H7 (cell line): ENCODE data around the gene AQP12A. TPM values are rescaled to one million over a fixed set of nuclear protein-coding genes. Genes with fewer than 3 reads are reported as not detected.
"Not testable (repeated sequence)": the region's sequence is repeated elsewhere in the genome, so short reads cannot be mapped to it uniquely, and the experiment has no call there.

Experiments
- DNase-seq: peaks from one replicate; pipeline ENCODE4 v3.0.0; 2012
- H3K27me3 ChIP-seq: 2 replicates; pipeline ENCODE4 v1.6.0; 2011; ENCODE audit warnings: mild to moderate bottlenecking, low read length; ENCODE audit not compliant: control insufficient read depth, insufficient read depth
- H3K36me3 ChIP-seq: replicated peaks from 2 replicates; pipeline ENCODE4 v1.5.1; 2011; ENCODE audit warnings: low read length; ENCODE audit not compliant: control insufficient read depth, insufficient read depth
- H3K4me3 ChIP-seq: 2 replicates; pipeline ENCODE4 v1.5.1; 2011; ENCODE audit warnings: low read depth, mild to moderate bottlenecking, control low read depth, low read length, moderate library complexity; ENCODE audit not compliant: insufficient read depth
- total RNA-seq: library from RNA; depleted of rRNA; stranded (reverse); fragments of >200 nt; shearing (Covaris generic); gene quantifications from 2 replicates; pipeline ENCODE4 v1.2.3, GENCODE V29; 2014

Gene AQP12A
- total RNA-seq, 1 experiment from 2014 or later: not detected

DNA sequence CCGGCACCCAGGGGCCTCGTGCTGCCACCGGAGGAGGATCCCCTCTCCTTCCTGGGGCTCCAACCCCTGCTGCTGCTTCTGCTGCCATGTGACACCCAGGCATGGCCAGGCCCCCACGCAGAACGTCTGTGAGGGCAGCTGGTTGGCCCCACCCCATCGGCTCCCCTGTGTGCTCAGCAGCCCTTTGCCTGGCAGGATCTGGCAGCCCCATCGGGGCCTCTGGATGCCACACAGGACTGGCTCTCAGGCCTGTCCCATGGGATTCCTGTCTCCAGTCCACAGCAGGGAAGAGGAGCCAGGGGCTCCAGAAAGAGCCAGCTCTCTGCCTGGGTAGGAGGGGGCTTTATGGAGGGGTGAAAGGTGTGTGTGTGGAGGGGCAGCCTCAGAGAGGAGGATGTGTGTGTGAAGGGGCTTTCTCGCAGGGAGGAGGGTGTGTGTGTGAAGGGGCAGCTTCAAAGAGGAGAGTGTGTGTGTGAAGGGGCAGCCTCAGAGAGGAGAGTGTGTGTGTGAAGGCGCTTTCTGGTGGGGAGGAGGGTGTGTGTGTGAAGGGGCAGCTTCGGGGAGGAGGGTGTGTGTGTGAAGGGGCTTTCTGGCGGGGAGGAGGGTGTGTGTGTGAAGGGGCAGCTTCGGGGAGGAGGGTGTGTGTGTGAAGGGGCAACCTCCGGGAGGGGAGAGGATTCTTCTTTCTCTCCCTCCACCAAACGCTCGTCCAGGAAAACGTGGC, 17.0 kb upstream of the AQP12A start:
- not testable (repeated sequence) for H3K4me3 ChIP-seq, H3K36me3 ChIP-seq, H3K27me3 ChIP-seq, DNase-seq

DNA sequence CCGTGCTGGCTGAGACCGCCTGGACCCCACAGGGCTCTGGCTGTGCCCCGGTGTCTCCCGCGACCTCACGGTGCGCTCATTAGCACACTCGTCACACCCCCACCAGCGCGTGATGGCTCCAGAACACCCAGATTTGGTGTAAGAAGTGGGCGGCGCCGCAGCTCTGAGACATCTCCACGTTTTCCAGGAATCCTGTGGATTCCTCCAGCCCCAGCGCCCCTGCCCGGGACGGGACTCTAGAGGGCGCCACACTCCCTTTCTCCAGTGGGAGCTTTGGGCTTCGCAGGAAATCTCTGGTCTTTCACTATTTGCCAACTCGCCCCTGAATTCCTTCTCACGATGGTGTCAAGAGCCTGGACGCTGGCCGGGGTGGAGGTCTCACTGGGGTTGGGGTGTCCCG, 16.3 kb upstream of the AQP12A start:
- not testable (repeated sequence) for H3K4me3 ChIP-seq, H3K27me3 ChIP-seq, H3K36me3 ChIP-seq, DNase-seq

DNA sequence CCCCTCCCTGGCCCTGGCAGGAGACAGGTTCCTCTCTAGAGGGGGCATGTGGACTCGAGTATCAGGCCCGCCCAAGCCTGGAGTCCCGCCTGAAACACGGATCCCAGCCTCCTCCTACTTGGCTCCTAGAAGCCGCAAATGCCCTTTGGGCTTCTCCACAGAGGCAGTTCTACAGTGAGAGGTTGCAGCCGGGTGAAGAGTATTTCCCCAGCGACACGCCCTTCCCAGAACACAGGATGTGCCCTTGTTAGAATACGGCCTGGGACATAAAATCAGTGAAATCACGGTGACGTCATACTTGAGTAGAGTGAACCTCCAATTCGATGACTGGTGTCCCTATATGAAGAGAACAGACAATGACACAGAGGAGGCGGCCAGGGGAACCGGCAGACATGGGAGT, 13.6 kb upstream of the AQP12A start:
- H3K4me3 ChIP-seq, H3K36me3 ChIP-seq, H3K27me3 ChIP-seq, DNase-seq: not testable (repeated sequence)

DNA sequence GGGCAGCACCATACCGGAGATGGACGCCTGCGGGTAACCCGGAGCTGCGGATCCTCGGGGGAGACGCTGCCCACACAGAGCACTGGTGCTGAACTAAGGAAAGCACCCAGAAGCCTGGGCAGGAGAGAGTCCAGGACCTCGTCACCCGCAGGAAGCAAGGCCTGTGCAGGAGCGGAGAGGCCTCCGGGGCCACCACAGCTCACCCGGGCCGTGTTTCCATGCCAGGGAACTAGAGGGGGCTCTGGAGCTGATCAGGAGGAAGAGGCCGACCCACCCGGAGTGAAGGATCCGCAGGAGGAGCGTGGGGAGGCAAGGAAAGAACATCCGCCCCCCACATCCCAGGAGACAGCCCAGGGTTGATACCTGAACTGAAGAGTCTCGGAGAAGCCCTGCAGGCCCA, 12.8 kb upstream of the AQP12A start:
- H3K27me3 ChIP-seq, H3K36me3 ChIP-seq, DNase-seq, H3K4me3 ChIP-seq: not testable (repeated sequence)

DNA sequence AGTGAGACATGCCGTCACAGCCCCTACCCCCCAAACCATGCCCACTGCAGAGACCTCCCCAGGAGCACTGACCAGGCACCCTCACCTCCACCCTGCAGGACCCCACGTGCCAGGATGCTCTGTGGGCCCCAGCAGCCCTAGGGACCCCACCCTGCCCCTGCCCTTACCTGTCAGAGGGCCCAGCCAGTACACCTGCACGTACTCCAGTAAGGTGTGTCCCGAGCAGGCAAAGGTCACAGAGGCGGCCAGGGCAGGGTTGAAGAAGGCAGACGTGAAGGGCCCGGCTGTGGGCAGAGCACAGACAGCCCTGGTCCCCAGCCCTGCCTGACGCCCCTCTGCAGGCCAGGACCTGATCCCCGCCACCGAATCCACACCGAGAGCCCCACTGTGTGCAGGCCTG, 11.5 kb upstream of the AQP12A start:
- H3K27me3 ChIP-seq, DNase-seq, H3K4me3 ChIP-seq, H3K36me3 ChIP-seq: not testable (repeated sequence)

DNA sequence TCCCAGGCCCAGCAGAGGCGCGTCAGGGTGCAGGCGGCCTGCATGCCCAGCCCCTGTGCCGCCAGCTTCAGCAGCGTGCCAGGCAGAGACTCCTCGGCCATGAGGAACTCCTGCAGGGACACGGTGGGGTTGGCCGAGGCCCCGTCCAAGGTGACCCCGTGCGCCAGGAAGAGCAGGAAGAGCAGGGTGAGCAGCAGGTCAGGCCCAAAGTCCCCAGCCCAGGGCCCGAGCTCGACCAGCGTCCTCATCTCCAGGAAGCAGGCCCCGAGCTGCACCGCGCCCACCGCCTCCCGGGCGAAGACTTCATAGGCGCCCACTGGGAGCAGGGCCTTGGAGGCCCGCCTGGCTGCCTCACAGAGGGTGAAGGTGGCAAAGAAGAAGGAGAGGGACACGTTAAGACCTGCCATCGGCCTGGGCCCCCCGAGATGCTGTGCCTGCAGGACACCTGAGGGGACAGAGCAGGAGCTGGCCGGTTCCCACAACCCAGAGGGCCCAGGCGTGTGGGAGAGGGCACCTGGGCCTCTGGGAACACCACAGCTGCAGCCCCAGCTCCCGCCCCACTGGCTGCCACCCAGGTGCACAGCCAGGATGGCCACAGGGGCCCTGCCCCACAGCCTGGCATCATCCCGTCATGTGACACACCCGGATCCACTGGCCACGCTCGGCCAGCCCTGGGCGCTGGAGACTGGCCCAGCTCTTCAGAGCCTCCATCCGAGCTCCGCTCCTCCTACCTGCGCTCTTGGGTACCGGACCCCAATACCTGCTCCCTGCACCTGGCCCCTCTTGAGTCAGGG, 9.0 kb upstream of the AQP12A start, which contains the start of gene AQP12B:
Gene AQP12B (minus strand): TSS at position 455 of the 794 bp plus-strand sequence. CDS start 48 bp downstream, at position 407.
- peak; percentile 23 for DNase-seq
- not testable (repeated sequence) for H3K4me3 ChIP-seq, H3K36me3 ChIP-seq, H3K27me3 ChIP-seq

DNA sequence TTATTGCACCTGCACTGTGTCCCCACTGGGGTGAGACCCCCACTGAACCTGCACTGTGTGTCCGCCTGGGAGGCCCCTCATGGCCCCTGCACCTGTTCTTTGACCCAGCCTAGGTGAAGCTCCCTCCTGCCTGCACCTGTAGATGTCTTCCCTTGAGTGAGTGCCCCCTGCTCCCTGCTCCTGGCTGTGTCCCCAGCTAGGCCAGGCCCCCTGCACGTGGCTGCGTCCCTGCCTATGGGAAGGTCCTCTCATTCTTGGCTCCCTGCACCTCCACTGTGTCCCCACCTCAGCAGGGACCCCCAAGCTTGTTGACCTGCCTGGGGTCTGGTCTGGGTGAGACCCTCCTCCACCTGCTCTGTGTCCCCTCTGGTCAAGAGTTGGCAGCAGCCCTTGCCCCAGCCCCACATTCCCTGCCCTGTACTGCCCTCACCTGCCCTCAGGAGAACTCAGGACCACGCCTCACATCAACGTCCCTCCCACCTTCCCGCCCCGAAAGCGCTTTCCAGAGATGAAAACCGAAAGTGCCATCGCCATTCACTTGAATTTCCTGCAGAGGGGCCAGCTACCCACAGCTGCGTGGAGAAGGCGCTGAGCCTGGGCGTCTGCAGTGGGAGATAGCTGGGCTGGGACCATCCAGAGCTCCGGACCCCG, 8.2 kb upstream of the AQP12A start:
- H3K36me3 ChIP-seq, H3K4me3 ChIP-seq, H3K27me3 ChIP-seq, DNase-seq: not testable (repeated sequence)

DNA sequence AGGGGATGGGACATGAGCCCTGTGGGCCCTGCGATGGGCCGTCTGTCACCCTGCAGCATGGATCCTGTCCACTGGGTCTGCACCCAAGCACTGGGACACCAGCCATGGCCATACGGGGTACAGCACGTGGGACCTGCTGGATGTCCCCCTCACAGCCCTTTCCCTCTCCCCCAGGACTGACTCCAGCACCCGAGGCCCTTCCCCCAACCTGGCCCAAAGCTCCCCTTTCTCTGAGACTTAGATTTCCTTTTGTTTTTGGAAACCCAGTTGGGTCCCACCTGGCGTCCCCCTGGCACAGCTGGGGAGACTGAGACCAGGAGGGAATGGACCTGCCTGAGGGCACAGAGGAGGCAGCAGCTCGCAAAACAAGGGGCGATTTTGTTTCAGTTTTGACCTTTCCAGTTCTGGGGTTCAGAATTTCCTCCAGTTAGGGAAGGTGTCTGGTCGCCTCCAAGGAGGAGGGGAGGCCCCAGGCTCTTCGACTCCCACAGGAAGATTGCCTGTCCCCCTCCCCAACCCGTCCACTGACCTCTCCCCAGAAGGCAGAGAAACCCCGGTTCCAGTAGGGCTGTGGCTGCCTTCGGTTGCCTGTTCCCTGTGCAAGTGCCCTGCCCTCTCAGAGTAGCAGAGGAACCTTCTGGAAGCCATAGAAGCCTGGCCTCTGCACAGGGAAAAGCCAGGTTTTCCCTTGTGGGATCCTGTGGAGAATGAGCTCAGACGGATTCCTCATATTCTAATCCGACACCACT, 7.5 kb upstream of the AQP12A start:
- H3K4me3 ChIP-seq, H3K27me3 ChIP-seq, H3K36me3 ChIP-seq: not testable (repeated sequence)
- peak; percentile 28 for DNase-seq

DNA sequence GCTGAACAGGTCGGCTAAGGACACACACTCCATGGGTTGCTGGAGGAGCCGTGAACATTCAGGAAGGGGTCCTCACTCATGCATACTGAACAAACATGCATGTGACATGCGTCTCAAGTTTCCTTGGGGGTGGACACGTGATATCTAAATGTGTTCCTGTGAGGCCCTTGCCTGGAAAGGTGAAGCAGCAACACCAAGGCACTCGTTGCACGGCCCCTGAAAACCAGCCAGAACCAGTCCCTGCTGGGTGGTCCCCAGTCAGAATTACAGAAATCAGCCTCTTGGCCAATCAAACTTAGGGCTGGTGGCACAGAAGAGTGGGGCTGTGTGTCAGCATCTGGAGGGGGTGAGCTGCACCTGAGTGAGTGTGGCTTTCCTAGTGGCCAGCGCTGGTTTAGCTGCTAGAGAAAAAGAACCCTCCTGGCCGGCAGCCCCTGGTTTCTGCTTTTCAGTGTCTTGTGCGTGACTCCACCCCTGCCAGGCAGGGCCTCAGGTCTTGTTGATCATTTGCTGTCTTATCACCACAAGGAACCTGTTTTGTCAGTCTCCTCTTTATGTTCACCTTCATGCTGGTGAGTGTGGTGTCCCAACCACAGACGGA, 5.8 kb upstream of the AQP12A start:
- Histone ChIP-seq H3K4me3 (no peak overlapping the region), H3K36me3 (no peaks in the 10 kb centered on the region), H3K27me3 (no peaks in the 10 kb centered on the region)
- peak; percentile 87 for DNase-seq

DNA sequence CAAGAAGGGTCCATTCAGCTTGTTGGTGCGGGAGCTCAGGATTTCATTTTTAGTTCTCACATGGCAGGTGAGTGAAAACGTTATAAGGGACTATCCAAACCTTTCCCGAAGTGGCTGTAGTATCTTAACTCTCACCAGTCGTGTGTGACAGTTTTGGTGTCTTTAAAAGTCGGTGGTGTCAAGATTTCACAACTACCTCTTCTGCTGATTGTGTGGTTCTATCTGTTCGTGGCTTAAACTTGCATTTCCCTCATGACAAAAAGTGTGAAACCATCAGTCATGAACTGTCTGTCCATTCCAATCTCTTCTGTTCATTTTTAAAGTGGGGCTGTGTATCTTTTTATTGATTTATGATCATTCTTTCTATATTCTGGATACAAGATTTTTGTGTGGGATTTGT, 5.2 kb upstream of the AQP12A start:
- peak; percentile 22 for DNase-seq
- Histone ChIP-seq H3K36me3 (no peaks in the 10 kb centered on the region), H3K27me3 (no peaks in the 10 kb centered on the region), H3K4me3 (no peak overlapping the region)

DNA sequence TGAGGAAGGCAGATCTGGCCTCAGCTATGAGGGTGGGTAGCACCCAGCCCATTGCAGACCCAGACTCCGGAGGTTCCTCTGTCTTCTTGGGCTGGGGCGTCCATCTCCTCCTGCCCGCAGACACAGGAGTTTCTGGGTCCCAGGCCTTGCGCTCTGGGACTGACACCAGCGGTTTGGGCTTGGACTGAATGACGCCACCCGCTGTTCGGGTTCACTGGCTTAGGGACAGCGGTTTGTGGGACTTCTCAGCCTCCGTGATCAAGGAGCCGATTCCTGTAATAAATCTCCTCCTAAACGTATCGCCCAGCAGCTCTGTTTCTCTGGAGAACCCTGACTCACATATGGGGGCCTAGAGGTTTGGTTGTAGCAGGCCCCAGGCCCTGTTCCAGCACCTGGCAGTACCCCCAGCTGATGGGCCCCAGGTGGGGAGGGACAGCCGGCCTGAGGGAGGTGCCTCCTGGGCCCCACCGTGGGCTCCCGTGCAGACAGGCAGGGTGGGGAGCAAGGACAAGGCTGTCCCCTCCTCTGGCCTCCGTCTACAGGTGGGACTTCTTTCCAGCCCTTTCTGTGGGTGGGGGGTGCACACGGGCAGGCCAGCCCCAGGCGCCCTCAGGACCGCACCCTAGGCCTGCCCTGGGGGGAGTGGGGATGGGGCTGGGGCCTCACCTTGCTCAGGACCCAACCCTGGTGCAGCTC, 4.5 kb upstream of the AQP12A start:
- H3K4me3 ChIP-seq: no peak overlapping the region
- peak; percentile 66 for DNase-seq
- no peaks in the 10 kb centered on the region for H3K36me3 ChIP-seq
- no peaks in the 10 kb centered on the region for H3K27me3 ChIP-seq

DNA sequence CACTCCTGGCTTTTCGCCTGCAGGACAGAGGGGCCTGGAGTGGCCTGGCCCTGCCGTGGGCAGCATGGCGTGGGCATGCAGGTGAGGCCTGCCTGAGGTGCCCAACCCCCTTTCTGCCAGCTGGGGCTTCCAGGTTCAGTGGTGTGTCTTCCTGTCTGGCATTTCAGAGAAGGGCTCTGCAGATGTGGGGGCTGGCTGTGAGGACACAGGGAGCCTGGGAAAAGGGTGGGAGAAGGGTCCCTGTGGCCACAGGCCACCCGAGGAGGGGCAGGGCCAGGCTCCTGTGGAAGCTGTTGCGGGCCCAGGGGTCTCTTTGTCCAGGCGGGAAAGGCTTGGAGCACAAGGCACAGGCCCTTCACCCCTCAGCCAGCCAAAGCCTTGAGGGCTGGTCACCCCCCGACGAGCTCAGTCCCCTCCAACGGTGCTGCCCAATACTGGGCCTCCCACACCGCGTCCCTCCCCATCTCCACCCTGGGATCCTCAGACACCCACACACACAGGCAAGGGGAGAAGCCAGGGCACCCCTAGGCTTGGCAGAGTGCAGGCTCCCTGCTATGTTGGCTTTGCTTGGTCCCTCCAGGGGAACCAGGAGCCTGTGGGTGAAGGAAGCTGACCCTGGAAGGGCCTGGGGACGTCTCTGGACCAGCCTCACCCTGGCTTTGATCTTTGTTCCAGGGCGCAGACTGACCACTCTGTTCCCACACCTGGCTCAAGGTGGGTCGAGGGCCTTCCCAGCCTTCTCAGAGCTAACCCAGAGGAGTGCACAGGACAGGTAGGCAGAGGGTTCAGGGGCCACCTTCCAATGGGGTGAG, 3.7 kb upstream of the AQP12A start:
- Histone ChIP-seq H3K36me3 (no peaks in the 10 kb centered on the region), H3K27me3 (no peaks in the 10 kb centered on the region)
- peak; percentile 57 for DNase-seq

DNA sequence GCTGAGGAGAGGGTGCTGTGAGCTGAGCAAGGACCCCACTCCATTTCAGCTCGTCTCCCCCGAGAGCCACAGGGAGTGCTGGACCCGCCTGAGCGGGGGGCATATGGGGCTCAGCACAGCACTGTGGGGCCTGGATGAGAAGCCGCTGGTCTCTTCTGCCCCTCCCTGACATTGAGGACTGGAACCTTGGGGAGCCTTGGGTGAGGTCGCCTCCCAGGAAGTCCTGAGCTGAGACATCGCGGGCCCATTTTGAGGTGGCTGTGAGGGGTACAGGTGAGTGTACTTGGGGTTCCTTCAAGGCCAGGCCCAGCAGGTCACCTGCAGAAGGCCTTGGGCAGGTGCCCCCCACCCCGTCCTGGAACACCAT, 3.1 kb upstream of the AQP12A start:
- no peak for DNase-seq
- Histone ChIP-seq H3K4me3 (no peak overlapping the region), H3K36me3 (no peaks in the 10 kb centered on the region), H3K27me3 (no peaks in the 10 kb centered on the region)

More for the DNA sequence above, 3.7 kb upstream of the AQP12A start:
- no peak overlapping the region for H3K4me3 ChIP-seq
